ENCODE results near the gene TRIM37. TPM values are rescaled to one million over a fixed set of nuclear protein-coding genes. Genes with fewer than 3 reads are reported as not detected.
"Not testable (repeated sequence)": the region's sequence is repeated elsewhere in the genome, so short reads cannot be mapped to it uniquely, and the experiment has no call there.

Gene TRIM37
- total and polyA plus RNA-seq, 2 of the 8 experiments (the other 6 are each of a cell fraction or from before 2014, with no cell fraction given), result 38.2 to 57.0 TPM

DNA sequence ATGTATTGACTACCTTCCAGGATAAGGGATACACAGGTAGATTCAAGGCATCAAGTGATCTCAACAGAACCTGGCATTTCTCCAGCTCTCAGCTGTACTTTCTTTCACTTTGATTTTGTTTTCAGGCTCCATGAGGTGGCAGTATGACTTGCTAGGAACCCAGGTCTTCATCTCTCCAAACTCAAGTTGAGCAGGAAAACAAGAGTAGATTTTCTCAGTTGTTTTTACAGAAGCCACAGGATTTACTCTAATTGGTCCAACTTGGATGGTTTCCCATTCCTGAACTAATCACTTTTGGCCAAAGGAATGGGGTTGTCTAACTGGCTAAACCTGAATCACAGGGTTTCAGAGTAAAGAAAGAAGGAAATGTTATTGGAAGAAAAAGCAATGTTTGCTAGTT is 146.6 kb downstream of the TRIM37 start (continued):
- TF ChIP-seq RAD21 (IDR thresholded peaks at IDR 0.05 in 1 of 2, conservative IDR thresholded peaks at IDR 0.05 in 1 of 2; ENCODE audit: low read depth in 2 of 2, low read length in 2 of 2), result peak; percentile 14 to 48; a peak in 3 of 4 replicates

DNA sequence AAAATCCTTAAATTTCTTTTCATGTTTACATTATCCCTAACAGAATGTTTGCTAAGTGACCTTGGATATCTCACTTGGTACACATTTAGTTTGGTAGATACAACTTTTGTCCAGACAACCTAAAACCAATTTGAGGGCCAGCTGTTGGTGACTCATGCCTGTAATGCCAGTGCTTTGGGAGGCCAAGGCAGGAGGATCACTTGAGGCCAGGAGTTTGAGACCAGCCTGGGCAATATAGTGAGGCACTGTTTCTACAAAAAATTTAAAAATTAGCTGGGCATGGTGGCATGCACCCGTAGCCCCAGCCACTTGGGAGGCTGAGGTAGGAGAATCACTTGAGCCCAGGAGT is 149.0 kb downstream of the TRIM37 start:
- H4K91ac ChIP-seq (replicated peaks; ENCODE audit: insufficient read length, low read length); H3K18ac ChIP-seq (ENCODE audit: extremely low read depth, low read length); H2AK5ac ChIP-seq (ENCODE audit: low read depth, low read length); POLR2A ChIA-PET (ENCODE audit: partially characterized antibody); H2BK12ac ChIP-seq (ENCODE audit: low read depth, low read length); H3K23ac ChIP-seq (ENCODE audit: insufficient read length); H3K79me1 ChIP-seq (ENCODE audit: low read depth, low read length); H3K23me2 ChIP-seq (ENCODE audit: low read depth, low read length); H2BK120ac ChIP-seq (replicated peaks; ENCODE audit: low read depth, low read length); H3K4me3 ChIP-seq (ENCODE audit: extremely low read depth in 1 of 4, insufficient read depth in 2 of 4, low read depth in 3 of 4, low read length in 4 of 4); H4K5ac ChIP-seq (ENCODE audit: insufficient read length, low read depth, low read length); DNase-seq (ENCODE audit: low read depth in 1 of 2, low spot score in 2 of 2); H3K14ac ChIP-seq (ENCODE audit: insufficient read length); H2BK15ac ChIP-seq (ENCODE audit: low read length); H3K9me3 ChIP-seq (ENCODE audit: insufficient read depth in 2 of 2, low read depth in 1 of 2, low read length in 1 of 2); H3K4me2 ChIP-seq (ENCODE audit: insufficient read depth in 1 of 2, low read depth in 2 of 2, low read length in 2 of 2); H3K27me3 ChIP-seq (replicated peaks in 1 of 4; ENCODE audit: control insufficient read depth in 3 of 4, extremely low read depth in 1 of 4, insufficient read depth in 3 of 4, low read length in 3 of 4); H2AFZ ChIP-seq (ENCODE audit: low read length); FAIRE-seq; H3K79me2 ChIP-seq (ENCODE audit: control insufficient read depth in 1 of 2, insufficient read depth in 2 of 2, low read length in 2 of 2); H3K36me3 ChIP-seq (ENCODE audit: control insufficient read depth in 2 of 4, insufficient read depth in 4 of 4, low read length in 3 of 4); H3K9ac ChIP-seq (replicated peaks in 1 of 4; ENCODE audit: extremely low read depth in 1 of 4, low read depth in 3 of 4, low read length in 3 of 4); H2BK5ac ChIP-seq (ENCODE audit: low read depth, low read length); H4K20me1 ChIP-seq (replicated peaks in 1 of 2; ENCODE audit: control insufficient read depth in 1 of 2, insufficient read depth in 2 of 2, low read length in 2 of 2); H3K56ac ChIP-seq (replicated peaks; ENCODE audit: insufficient read length, low read depth, low read length); H2BK20ac ChIP-seq (ENCODE audit: low read length); H4K8ac ChIP-seq (ENCODE audit: extremely low read depth, insufficient read depth, low read length); H3K4me1 ChIP-seq (replicated peaks in 1 of 4; ENCODE audit: control insufficient read depth in 3 of 4, insufficient read depth in 4 of 4, low read length in 3 of 4); H3K27ac ChIP-seq (ENCODE audit: low read depth, low read length); H3K4ac ChIP-seq (replicated peaks; ENCODE audit: insufficient read length, low read depth, low read length): not testable (repeated sequence)
- WGBS, 2 experiments (ENCODE audit: extremely low coverage in 1 of 2, insufficient coverage in 1 of 2, insufficient read length in 1 of 2, insufficient replicate concordance in 2 of 2, low coverage in 1 of 2, low lambda C conversion rate in 2 of 2, missing lambda C conversion rate in 1 of 2), result 89% methylated on average over 1 of the region's 1 CpG; no CpG with 5 or more reads in 1 of the 2 experiments
- CTCF ChIA-PET (ENCODE audit: partially characterized antibody), result interaction anchor here (0.7 kb wide), 2 partner anchors 10 to 588 kb away, joined by 3 read pairs; no protein-coding TSS in a partner anchor

Data from H1 (cell line).